ENCODE data around the gene UBE2O. TPM values are rescaled to one million over a fixed set of nuclear protein-coding genes. Genes with fewer than 3 reads are reported as not detected.

Gene UBE2O
- polyA plus RNA-seq (2013, experiment 1 of 2), result 22.0 TPM
- 18.2 TPM for polyA plus RNA-seq (2013, experiment 2 of 2)

DNA sequence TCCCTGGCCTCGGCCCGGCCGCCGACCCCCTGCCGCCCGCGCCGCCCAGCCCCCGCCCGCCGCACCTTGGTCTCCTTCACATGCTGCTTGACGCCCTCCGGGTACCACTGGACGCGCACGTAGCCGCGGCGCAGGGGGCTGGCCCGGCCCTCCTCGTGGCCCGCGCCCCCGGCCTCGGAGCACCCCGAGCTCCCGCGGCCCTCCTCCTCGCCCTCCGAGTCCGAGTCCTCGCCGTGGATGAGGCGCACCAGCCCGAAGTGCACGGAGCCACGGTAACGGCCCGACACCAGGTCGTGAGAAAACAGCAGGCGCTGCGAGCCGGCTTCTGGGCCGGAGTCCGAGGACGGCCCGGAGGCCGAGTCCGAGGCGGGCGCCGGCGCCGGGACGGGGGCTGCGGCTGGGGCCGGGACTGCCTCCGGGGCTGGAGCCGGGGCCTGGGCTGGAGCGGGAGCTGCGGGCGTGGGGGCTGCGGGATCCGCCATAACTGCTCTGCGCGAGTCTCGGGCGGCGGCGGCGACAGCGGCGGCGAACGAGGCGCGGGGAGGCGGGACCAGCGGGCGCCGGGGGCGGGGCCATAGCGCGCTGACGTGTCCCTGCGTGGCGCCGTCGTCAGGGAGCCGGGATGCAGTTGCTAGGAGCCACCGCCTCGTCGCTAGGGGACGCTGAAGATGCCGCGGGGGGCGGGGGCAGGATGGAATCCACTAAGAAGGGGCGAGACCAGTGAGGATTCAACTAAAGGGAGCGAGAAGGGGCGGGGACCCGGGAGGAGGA is at the start of gene UBE2O:
Gene UBE2O (minus strand): TSS at position 493 of the 771 bp plus-strand sequence. CDS start 11 bp downstream, at position 482.
- H3K4me1 ChIP-seq (ENCODE audit: control insufficient read depth, insufficient read depth, low read length, poor library complexity, severe bottlenecking), result peaks cover 11% of the 10 kb centered on the region
- peak within 1 kb of the TSS; percentile 74 for H3K27ac ChIP-seq (ENCODE audit: low read depth, low read length, severe bottlenecking)
- WGBS, 2 experiments (ENCODE audit: insufficient coverage in 2 of 2), result 0 to 1% methylated on average over 60 to 69 of the region's 101 CpGs
- no peaks in the 10 kb centered on the region for H3K9me3 ChIP-seq (ENCODE audit: control insufficient read depth, low read length)
- peak within 1 kb of the TSS; percentile 87 for H3K4me3 ChIP-seq (ENCODE audit: extremely low read depth, insufficient read depth, low read length, poor library complexity, severe bottlenecking)
- H3K36me3 ChIP-seq (ENCODE audit: control insufficient read depth, insufficient read depth, low read length), result no peaks in the 10 kb centered on the region

DNA sequence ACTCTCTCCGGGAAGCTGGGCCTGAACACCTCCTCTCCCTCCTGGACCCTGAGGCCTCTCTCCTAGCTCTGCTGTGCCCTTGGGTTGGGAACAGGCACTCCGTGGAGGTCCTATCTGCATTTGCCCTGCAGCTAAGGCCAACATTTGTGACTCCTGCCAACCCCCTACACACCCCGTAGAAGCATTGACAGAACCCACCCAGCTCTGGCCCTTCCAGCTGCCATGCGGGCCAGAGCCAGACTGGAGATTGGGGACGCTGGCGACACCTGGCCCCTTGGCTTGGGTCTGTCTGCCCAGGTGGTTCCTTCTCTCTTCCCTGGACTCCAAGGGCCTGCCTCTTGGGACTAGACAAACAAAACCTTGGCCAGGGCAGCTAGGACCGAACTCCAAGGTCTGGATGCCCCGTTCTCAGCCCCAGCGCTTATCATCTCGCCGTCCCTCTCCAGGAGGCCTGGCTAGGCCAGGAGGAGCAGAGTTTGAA is 48.9 kb upstream of the UBE2O start:
- no peak overlapping the region for H3K27ac ChIP-seq (ENCODE audit: low read depth, low read length, severe bottlenecking)
- WGBS, 2 experiments (ENCODE audit: insufficient coverage in 2 of 2), result 75 to 78% methylated on average over 7 to 11 of the region's 11 CpGs

DNA sequence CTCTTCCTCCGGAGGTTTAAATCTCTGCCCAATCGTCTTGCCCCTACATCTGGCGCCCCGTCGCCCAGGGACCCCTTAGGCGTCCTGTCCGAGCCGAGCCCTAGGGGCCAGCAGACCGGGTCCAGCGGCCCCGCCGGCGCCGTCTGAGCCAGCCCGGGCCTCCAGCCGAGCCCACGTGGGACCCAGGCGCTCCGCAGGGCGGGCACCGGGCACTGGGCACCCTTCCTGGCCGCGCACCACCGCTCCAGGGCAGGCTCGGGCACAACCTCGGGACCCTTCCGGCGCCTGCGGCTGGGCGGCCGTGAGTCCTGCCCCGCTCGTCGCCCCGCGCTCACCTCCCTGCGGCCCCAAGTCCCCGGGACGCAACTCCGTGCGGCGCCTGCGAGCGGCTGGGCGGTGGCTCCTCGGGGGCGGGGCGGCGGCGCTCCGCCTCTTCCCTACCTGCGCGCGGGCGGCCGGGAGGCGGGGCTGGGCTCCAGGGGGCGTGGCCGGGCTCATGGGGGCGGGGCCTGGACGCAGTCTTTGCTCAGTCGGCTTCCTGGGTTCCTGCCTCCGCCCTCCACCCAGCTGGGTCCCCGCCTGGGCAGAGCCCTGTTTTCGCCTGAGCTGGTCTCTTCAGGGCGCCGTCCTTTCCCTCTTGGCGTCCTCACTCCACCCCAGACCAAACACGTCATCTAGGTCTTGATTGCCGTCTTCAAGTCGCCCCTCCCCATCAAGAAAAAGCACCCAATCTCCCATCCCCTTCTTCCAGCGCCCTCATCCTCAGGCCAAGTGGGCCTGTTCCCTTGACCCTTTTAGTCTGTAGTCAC is 48.3 kb upstream of the UBE2O start, which contains the start of gene RHBDF2:
Gene RHBDF2 (minus strand): TSS at position 406 of the 809 bp plus-strand sequence. CDS start 19,899 bp downstream, outside the sequence.
- no peaks in the 10 kb centered on the region for H3K36me3 ChIP-seq (ENCODE audit: control insufficient read depth, insufficient read depth, low read length)
- peak within 1 kb of the TSS; percentile 59 for H3K4me3 ChIP-seq (ENCODE audit: extremely low read depth, insufficient read depth, low read length, poor library complexity, severe bottlenecking)
- H3K27ac ChIP-seq (ENCODE audit: low read depth, low read length, severe bottlenecking), result no peak within 1 kb of the TSS
- H3K9me3 ChIP-seq (ENCODE audit: control insufficient read depth, low read length), result no peaks in the 10 kb centered on the region
- WGBS, 2 experiments (ENCODE audit: insufficient coverage in 2 of 2), result 4 to 5% methylated on average over 59 to 66 of the region's 72 CpGs
- peaks cover 24% of the 10 kb centered on the region for H3K4me1 ChIP-seq (ENCODE audit: control insufficient read depth, insufficient read depth, low read length, poor library complexity, severe bottlenecking)

More for the DNA sequence above, 48.9 kb upstream of the UBE2O start:
- H3K36me3 ChIP-seq (ENCODE audit: control insufficient read depth, insufficient read depth, low read length), result no peaks in the 10 kb centered on the region
- H3K4me3 ChIP-seq (ENCODE audit: extremely low read depth, insufficient read depth, low read length, poor library complexity, severe bottlenecking), result peak overlapping the region; percentile 59
- no peaks in the 10 kb centered on the region for H3K9me3 ChIP-seq (ENCODE audit: control insufficient read depth, low read length)
- H3K4me1 ChIP-seq (ENCODE audit: control insufficient read depth, insufficient read depth, low read length, poor library complexity, severe bottlenecking), result peaks cover 24% of the 10 kb centered on the region

DNA sequence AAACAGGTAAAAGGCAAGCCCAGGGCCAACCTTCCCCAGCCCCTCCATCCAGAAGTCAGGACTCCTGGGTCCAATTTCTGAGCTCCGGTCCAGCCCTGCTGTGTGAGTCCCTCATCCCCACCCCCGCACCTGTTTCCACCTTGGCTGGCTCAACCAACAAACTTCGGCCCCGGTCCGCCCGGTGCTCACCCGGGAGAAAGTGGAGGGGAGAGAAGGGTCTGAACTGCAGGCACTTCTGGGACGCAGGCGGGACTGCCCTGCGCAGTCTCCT is 47.7 kb upstream of the UBE2O start:
- Histone ChIP-seq H3K4me1 (ENCODE audit: control insufficient read depth, insufficient read depth, low read length, poor library complexity, severe bottlenecking) (peaks cover 24% of the 10 kb centered on the region), H3K4me3 (ENCODE audit: extremely low read depth, insufficient read depth, low read length, poor library complexity, severe bottlenecking) (peak overlapping the region; percentile 59), H3K27ac (ENCODE audit: low read depth, low read length, severe bottlenecking) (no peak overlapping the region), H3K9me3 (ENCODE audit: control insufficient read depth, low read length) (no peaks in the 10 kb centered on the region), H3K36me3 (ENCODE audit: control insufficient read depth, insufficient read depth, low read length) (no peaks in the 10 kb centered on the region)
- WGBS, 2 experiments (ENCODE audit: insufficient coverage in 2 of 2), result 4 to 27% methylated on average over 3 to 8 of the region's 10 CpGs

DNA sequence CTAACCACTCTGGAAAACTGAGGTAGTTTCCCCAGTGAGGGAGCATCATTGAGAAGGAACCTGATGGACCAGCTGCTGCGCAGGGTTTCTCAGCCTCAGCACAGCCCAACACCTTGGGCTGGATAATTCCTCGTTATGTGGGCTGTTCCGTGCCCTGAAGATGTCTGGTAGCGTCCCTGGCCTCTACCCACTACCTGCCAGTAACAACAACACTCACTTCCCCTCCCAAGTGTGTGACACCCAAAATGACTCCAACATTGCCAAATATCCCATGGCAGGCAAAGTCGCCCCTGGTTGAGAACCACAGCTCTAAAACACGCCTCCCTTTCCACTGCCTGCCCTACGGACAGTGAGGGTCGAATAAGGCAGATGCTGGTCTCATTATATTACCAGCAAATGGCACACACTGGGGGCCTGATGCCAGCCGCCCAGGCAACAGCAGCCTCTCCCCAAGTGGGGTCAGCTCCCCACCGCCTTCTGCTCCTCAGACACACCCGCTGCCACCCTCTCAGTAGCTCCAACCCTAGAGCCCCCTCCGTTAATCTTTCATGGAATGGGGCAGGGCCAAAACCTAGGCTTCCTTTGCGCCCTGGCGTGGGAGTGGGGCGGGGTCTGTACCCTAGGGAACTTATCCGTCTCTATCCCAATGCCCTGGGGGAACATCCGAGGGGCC is 47.3 kb upstream of the UBE2O start:
- no peaks in the 10 kb centered on the region for H3K9me3 ChIP-seq (ENCODE audit: control insufficient read depth, low read length)
- peaks cover 24% of the 10 kb centered on the region for H3K4me1 ChIP-seq (ENCODE audit: control insufficient read depth, insufficient read depth, low read length, poor library complexity, severe bottlenecking)
- no peaks in the 10 kb centered on the region for H3K36me3 ChIP-seq (ENCODE audit: control insufficient read depth, insufficient read depth, low read length)
- peak overlapping the region; percentile 59 for H3K4me3 ChIP-seq (ENCODE audit: extremely low read depth, insufficient read depth, low read length, poor library complexity, severe bottlenecking)
- 59 to 65% methylated on average over 12 to 16 of the region's 17 CpGs for WGBS, 2 experiments (ENCODE audit: insufficient coverage in 2 of 2)
- no peak overlapping the region for H3K27ac ChIP-seq (ENCODE audit: low read depth, low read length, severe bottlenecking)

DNA sequence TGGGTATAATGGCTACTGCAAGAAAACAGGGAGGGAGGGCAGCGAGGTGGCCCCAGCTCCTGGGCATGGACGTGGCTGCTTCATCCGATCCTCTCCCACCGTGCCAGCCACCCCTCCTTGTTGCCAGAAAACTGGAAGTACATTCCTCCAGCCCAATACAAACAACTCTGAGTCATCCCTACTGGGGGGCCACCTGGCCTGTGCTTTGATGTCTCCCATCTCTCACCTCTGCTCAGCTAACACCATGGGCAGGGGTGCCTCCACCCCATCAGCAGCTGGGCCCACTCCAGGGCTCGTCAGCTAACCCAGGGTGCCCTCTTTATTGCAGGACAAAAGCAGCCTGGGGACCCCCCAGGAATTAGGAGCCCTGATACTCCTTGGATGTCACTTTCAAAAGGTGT is 46.3 kb upstream of the UBE2O start:
- Histone ChIP-seq H3K4me3 (ENCODE audit: extremely low read depth, insufficient read depth, low read length, poor library complexity, severe bottlenecking) (no peak overlapping the region), H3K4me1 (ENCODE audit: control insufficient read depth, insufficient read depth, low read length, poor library complexity, severe bottlenecking) (peaks cover 24% of the 10 kb centered on the region), H3K9me3 (ENCODE audit: control insufficient read depth, low read length) (no peaks in the 10 kb centered on the region), H3K27ac (ENCODE audit: low read depth, low read length, severe bottlenecking) (no peak overlapping the region), H3K36me3 (ENCODE audit: control insufficient read depth, insufficient read depth, low read length) (no peaks in the 10 kb centered on the region)
- whole genome bisulfite sequencing, 2 experiments (ENCODE audit: insufficient coverage in 2 of 2), result 86 to 100% methylated on average over 1 to 5 of the region's 5 CpGs

DNA sequence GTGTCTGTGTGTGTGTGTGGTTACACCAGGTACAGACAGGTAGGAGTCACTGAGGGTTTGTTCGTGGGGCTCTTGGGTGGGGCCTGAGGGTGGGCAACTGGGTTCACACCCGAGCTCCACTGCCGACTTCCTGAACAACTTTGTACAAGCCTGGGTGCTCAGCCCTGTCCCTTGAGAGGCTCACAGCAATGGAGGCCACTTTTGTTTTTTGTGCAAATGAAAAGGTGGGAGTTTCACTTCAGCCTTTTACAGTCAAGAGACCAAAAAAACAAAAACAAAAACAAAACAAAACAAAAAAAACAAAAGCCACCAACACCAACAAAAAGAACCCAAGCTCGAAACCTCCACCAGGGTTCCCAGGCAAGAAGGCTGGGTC is 45.9 kb upstream of the UBE2O start:
- Histone ChIP-seq H3K9me3 (ENCODE audit: control insufficient read depth, low read length) (no peaks in the 10 kb centered on the region), H3K27ac (ENCODE audit: low read depth, low read length, severe bottlenecking) (no peak overlapping the region), H3K4me1 (ENCODE audit: control insufficient read depth, insufficient read depth, low read length, poor library complexity, severe bottlenecking) (peaks cover 24% of the 10 kb centered on the region), H3K36me3 (ENCODE audit: control insufficient read depth, insufficient read depth, low read length) (no peaks in the 10 kb centered on the region), H3K4me3 (ENCODE audit: extremely low read depth, insufficient read depth, low read length, poor library complexity, severe bottlenecking) (no peak overlapping the region)
- 33 to 100% methylated on average over 1 to 2 of the region's 4 CpGs for WGBS, 2 experiments (ENCODE audit: insufficient coverage in 2 of 2)

DNA sequence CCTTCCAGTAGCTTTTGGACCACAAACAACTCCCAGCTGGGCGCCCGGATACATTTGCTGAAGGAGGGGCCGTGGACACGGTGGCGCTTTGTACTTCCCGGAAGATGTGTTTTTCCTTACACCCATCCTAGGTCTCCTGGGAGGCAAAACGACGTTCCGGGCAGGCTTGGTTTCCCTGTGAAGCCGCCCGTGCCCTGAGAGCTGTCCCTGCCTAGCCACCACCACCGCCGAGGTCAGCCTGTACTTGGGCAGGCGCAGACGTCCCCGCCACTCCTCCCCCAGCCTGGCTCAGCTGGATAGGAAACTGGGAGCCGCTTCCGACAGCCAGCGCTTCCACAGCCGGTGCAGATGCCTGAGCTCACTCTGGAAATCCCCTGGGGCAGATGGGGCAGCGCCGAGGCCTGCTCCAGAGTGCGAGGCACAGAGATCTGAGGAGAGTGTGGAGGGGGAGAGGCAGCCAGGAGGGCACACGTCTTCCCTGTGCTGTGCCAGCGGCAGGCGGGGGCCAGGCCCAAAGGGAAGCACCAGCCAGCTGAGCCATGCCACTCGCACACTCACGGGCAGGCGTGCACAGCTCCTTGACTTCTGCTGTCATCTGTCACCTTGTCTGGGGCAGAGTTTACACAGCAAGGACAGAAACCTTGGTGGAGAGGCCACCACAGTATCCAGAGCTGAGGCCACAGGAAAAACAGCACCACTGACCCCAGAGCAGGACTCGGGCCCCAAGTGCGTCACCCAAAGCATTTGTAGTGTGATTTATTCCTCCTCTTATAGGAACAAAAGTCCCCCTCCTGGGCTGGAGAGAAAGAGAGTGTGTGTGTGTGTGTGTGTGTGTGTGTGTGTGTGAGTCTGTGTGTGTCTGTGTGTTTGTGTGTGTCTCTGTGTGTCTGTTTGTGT is 45.3 kb upstream of the UBE2O start:
- no peaks in the 10 kb centered on the region for H3K9me3 ChIP-seq (ENCODE audit: control insufficient read depth, low read length)
- no peaks in the 10 kb centered on the region for H3K36me3 ChIP-seq (ENCODE audit: control insufficient read depth, insufficient read depth, low read length)
- H3K4me3 ChIP-seq (ENCODE audit: extremely low read depth, insufficient read depth, low read length, poor library complexity, severe bottlenecking), result no peak overlapping the region
- H3K27ac ChIP-seq (ENCODE audit: low read depth, low read length, severe bottlenecking), result no peak overlapping the region
- 44 to 52% methylated on average over 20 to 27 of the region's 31 CpGs for WGBS, 2 experiments (ENCODE audit: insufficient coverage in 2 of 2)
- H3K4me1 ChIP-seq (ENCODE audit: control insufficient read depth, insufficient read depth, low read length, poor library complexity, severe bottlenecking), result peaks cover 27% of the 10 kb centered on the region

DNA sequence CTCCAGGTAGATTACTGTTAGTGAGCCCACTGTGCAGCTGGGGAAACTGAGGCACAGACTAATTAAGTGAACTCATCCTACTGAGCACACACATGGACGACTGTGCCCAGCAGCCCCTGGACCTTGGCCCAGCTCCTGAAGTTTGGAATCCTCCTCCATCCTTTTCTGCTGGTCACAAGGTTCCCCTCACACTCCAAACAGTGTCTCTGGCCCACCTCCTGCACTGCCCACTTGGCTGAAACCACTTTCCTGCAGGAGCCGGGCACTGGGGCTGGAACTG is 44.7 kb upstream of the UBE2O start:
- Histone ChIP-seq H3K27ac (ENCODE audit: low read depth, low read length, severe bottlenecking) (no peak overlapping the region), H3K4me1 (ENCODE audit: control insufficient read depth, insufficient read depth, low read length, poor library complexity, severe bottlenecking) (peaks cover 28% of the 10 kb centered on the region), H3K36me3 (ENCODE audit: control insufficient read depth, insufficient read depth, low read length) (no peaks in the 10 kb centered on the region), H3K9me3 (ENCODE audit: control insufficient read depth, low read length) (no peaks in the 10 kb centered on the region), H3K4me3 (ENCODE audit: extremely low read depth, insufficient read depth, low read length, poor library complexity, severe bottlenecking) (no peak overlapping the region)
- WGBS, 2 experiments (ENCODE audit: insufficient coverage in 2 of 2), result 90 to 92% methylated on average over 2 of the region's 2 CpGs

DNA sequence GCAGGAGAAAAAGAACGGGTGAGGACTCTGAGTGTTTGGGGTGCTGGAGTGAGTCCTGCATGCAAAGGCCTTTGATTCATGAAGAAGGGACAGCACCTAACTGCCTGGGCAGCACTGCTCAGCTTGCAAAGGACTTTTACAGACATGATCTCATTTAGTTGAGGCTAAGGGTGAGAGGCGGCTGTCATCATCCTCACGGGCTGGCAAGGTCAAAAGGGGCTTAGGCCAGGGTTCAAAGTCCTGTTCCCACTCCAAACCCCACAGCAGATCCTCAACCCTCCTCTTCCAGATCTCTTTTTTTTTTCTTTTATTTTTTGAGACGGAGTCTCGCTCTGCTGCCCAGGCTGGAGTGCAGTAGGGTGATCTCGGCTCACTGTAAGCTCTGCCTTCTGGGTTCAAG is 43.5 kb upstream of the UBE2O start:
- no peaks in the 10 kb centered on the region for H3K9me3 ChIP-seq (ENCODE audit: control insufficient read depth, low read length)
- WGBS, 2 experiments (ENCODE audit: insufficient coverage in 2 of 2), result 94% methylated on average over 4 to 5 of the region's 6 CpGs
- no peaks in the 10 kb centered on the region for H3K36me3 ChIP-seq (ENCODE audit: control insufficient read depth, insufficient read depth, low read length)
- peaks cover 28% of the 10 kb centered on the region for H3K4me1 ChIP-seq (ENCODE audit: control insufficient read depth, insufficient read depth, low read length, poor library complexity, severe bottlenecking)
- H3K4me3 ChIP-seq (ENCODE audit: extremely low read depth, insufficient read depth, low read length, poor library complexity, severe bottlenecking), result no peak overlapping the region
- no peak overlapping the region for H3K27ac ChIP-seq (ENCODE audit: low read depth, low read length, severe bottlenecking)
